ENCODE measurements around the gene SRGAP2. TPM values are rescaled to one million over a fixed set of nuclear protein-coding genes. Genes with fewer than 3 reads are reported as not detected.
"Not testable (repeated sequence)": the region's sequence is repeated elsewhere in the genome, so short reads cannot be mapped to it uniquely, and the experiment has no call there.

SRGAP2 gene
- total RNA-seq, result 77.1 TPM
- long read RNA-seq, partial matches to known transcripts, result 4 of 13 reads
- long read RNA-seq, other reads (novel, unspliced or antisense), result 7 of 13 reads

DNA sequence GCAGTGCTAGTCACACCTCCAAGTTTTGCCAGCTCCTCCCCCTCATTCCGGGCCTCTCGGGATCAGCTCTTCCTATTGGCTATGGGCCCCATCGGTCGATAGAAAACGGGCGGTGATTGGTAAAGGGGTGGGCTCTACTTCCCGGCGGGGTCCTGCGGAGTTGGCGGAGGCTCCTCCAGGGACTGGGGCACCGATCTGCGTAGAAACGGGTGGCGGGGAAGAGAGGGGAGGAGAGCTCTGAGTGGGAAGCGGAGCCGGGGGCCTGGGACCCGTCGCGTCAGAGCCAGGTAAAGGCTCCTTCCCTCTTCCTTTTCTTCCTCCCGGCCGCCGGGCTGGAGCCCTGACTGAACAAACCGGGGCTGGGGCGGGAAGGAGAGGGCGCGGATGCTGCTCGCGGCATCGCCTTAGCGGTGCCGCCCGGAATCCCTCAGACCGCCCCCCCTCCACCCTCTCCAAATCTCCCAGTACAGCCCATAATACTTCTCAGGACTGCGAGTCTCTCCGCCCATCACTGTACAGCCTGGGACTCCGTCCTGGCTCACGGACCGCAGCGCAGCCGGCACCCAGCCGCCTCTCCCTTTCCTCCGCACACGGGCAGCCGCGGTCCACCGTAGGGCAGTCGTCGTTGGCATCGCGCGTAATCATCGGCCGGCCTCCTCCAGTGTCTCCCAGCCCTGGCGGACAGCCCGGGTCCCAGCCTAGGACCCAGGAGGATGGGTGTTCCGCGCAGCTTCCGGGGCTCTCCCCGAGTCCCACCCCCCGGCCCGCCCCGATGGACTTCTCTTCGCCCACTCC lies at the start of gene SRGAP2:
Gene SRGAP2, plus strand, starts transcription at position 178 of the 795 bp plus-strand sequence. CDS start 2,430 bp downstream, outside the sequence.
- peak within 1 kb of the TSS; percentile 75 for H3K27ac ChIP-seq
- intact Hi-C loops (cut with DNase I); H3K4me1 ChIP-seq; H3K36me3 ChIP-seq; H3K9me3 ChIP-seq; H3K27me3 ChIP-seq: not testable (repeated sequence)
- peak within 1 kb of the TSS; percentile 59 for H3K4me3 ChIP-seq
- DNase-seq (peak; percentile 79), ATAC-seq (peak; percentile 33)

DNA sequence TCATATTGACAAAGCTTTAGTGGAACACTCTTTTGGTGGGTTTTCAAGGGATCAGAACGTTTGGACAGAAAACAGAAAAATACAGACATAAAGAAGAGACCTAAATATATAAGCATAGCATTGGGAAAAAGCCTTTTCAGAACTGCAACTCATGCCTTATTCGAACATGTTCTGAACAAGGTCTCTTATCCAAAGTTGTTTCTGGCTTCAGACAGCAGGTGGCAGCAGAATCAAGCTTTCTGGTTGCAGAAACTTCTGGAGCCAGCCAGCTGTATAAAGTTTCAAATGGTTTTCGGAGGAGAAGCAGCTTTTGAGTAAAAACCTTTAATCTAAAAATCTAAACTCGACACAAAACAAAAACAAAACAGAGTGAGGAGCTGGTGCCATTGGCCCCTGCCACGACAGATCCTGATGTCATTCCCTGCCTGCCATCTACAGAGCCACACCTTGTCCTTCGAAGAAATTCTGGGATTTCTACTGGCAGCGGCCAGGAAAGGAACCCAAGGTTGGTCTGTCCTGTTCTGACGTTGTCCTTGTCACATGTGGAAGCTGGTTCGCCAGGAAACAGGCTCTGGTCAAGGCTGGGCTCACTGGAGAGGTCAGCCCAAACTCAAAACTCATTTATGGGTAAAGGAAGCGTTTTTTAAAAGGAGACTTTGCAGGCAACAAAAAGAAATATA lies 35.9 kb upstream of the SRGAP2 start:
- intact Hi-C loops (cut with DNase I), result not testable (repeated sequence)

DNA sequence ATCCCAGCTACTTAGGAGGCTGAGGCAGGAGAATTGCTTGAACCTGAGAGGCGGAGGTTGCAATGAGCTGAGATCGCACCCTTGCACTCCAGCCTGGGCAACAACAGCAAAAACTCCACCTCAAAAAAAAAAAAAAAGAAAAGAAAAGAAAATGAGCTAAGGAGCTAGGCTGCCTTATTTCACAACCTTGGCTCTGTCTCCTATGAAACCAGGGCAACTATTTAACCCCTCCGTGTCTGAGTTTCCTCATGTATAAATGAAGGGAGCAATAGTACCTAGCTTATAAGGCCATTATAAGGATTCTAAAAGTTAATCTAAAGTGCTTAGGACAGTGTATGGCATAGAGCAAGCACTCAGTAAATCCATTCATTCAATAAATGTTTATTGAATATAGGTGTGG lies 33.5 kb upstream of the SRGAP2 start:
- H3K9me3 ChIP-seq; DNase-seq; H3K4me3 ChIP-seq; intact Hi-C loops (cut with DNase I); H3K27ac ChIP-seq; H3K36me3 ChIP-seq; H3K4me1 ChIP-seq; H3K27me3 ChIP-seq: not testable (repeated sequence)
- peak; percentile 24 for ATAC-seq

More for the DNA sequence above, 35.9 kb upstream of the SRGAP2 start:
- not testable (repeated sequence) for H3K4me3 ChIP-seq, H3K4me1 ChIP-seq, H3K9me3 ChIP-seq, H3K36me3 ChIP-seq, H3K27me3 ChIP-seq, DNase-seq, H3K27ac ChIP-seq
- peak; percentile 89 for ATAC-seq
- TF ChIP-seq, protein P1, sequence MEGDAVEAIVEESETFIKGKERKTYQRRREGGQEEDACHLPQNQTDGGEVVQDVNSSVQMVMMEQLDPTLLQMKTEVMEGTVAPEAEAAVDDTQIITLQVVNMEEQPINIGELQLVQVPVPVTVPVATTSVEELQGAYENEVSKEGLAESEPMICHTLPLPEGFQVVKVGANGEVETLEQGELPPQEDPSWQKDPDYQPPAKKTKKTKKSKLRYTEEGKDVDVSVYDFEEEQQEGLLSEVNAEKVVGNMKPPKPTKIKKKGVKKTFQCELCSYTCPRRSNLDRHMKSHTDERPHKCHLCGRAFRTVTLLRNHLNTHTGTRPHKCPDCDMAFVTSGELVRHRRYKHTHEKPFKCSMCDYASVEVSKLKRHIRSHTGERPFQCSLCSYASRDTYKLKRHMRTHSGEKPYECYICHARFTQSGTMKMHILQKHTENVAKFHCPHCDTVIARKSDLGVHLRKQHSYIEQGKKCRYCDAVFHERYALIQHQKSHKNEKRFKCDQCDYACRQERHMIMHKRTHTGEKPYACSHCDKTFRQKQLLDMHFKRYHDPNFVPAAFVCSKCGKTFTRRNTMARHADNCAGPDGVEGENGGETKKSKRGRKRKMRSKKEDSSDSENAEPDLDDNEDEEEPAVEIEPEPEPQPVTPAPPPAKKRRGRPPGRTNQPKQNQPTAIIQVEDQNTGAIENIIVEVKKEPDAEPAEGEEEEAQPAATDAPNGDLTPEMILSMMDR (IDR thresholded peaks at IDR 0.05), result peak; percentile 32

DNA sequence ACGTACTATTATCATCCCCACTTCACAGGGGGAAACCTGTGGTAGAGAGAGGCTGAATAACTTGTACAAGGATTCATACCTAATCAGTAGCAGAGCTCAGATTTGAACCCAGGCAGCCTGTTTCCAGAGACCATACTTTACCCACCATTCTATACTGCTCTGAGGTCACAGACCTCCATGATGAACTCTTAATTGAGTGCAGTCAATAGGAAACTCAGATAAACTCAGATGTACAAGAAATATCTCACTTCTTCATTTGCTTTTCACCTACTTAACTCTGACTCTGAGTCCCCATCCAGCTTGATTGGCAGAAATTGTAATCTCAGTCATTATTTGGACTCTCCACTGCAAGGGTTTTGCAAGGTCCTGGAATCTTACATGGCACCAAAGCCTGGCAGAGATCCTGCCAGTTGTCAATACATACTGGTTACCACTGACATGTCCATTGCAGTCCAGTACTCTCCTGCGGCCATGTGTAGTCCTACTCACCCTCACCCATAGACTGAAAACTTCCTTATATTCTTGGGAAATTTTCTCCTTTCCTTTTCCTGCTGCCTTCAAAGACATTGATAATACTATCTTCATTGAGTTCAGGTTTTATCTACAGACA lies 30.1 kb upstream of the SRGAP2 start:
- H3K36me3 ChIP-seq; intact Hi-C loops (cut with DNase I); H3K27ac ChIP-seq; DNase-seq; H3K27me3 ChIP-seq; ATAC-seq; H3K4me3 ChIP-seq; H3K9me3 ChIP-seq; H3K4me1 ChIP-seq: not testable (repeated sequence)

DNA sequence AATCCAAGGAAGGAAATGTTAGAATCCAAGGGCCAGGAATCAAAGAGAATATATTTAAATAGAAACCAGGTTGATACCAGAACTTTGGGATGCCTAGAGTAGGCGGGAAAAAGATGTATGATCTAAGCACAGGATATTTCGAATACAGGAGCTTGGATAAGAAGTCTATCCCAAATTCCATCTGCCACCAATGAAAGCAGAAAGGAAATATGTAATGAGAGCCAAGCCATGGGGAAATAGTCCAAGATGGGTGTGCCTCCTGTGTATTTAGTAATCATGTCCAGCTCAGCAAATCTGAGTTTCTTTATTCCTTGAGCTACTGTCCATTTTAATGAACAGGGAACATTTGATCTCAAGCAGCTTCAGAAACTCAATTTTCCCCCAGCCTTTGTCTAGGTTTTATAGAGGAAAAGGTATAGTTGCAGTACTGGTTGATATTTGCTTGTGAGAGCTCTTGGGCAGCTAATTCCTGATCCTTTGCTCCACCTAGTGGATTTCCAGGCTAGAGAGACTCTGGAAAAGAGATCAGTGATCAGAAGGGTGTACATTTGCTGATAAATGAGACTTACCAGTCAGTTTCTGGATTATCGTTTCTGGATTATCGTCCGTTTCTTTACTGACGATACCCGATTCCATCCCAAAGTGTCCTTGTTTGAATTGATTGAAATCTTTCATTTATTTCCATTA lies 29.0 kb upstream of the SRGAP2 start:
- ATAC-seq, result peak; percentile 66
- not testable (repeated sequence) for DNase-seq

DNA sequence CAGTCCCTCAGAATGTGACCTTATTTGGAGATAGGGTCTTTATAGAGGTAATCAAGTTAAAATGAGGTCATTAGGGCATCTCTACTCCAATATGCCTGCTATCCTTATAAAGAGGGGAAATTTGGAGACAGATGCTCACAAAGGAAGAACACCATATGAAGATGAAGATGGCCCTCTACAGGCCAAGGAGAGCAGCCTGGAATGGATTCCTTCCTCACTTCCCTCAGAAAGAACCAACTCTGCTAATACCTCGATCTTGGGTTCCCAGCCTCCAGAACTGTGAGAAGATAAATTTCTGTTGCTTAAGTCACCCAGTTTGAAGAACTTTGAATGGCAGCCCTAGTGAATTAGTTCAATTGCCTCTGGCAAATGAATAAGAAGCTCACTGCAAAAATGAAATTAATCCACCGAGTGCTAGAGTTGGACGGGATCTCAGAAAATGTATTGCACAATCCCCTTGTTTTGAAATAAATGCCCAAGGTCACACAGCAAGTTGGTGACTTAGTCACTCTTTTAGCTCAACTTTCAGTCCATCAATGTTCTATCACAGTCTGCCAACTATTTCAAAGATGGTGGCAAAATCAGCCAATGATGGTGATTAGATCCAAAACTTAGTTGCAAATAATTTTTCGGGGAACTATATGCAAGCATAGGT lies 27.8 kb upstream of the SRGAP2 start:
- intact Hi-C loops (cut with DNase I); H3K27ac ChIP-seq; H3K4me3 ChIP-seq; H3K27me3 ChIP-seq; DNase-seq; H3K4me1 ChIP-seq; H3K9me3 ChIP-seq; H3K36me3 ChIP-seq: not testable (repeated sequence)
- ATAC-seq, result peak; percentile 69

More for the DNA sequence above, 29.0 kb upstream of the SRGAP2 start:
- TF ChIP-seq, protein P1 (IDR thresholded peaks at IDR 0.05), result peak; percentile 22
- H3K27ac ChIP-seq; H3K4me3 ChIP-seq; H3K36me3 ChIP-seq; H3K27me3 ChIP-seq; intact Hi-C loops (cut with DNase I); H3K9me3 ChIP-seq; H3K4me1 ChIP-seq: not testable (repeated sequence)

DNA sequence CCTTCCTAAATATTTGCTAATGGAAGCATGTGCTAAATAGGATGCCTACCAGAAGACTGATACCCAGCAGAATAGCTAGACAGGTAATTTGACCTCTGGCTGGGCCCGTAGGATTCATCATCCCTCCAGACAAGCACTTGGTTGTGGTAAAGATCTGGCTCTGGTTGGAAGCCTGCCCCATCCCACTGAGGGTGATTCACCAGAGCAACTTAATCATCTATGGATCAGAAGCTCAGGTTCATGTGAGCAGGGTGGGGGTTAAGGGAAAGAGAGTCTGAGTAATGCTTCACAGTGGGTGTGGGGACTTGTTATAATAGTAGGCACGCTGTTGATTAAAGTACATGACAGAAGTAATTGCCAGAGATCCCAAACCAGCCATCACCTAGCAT lies 27.2 kb upstream of the SRGAP2 start:
- intact Hi-C loops (cut with DNase I); H3K4me3 ChIP-seq; H3K27me3 ChIP-seq; ATAC-seq; H3K27ac ChIP-seq; DNase-seq; H3K36me3 ChIP-seq; H3K9me3 ChIP-seq; H3K4me1 ChIP-seq: not testable (repeated sequence)

DNA sequence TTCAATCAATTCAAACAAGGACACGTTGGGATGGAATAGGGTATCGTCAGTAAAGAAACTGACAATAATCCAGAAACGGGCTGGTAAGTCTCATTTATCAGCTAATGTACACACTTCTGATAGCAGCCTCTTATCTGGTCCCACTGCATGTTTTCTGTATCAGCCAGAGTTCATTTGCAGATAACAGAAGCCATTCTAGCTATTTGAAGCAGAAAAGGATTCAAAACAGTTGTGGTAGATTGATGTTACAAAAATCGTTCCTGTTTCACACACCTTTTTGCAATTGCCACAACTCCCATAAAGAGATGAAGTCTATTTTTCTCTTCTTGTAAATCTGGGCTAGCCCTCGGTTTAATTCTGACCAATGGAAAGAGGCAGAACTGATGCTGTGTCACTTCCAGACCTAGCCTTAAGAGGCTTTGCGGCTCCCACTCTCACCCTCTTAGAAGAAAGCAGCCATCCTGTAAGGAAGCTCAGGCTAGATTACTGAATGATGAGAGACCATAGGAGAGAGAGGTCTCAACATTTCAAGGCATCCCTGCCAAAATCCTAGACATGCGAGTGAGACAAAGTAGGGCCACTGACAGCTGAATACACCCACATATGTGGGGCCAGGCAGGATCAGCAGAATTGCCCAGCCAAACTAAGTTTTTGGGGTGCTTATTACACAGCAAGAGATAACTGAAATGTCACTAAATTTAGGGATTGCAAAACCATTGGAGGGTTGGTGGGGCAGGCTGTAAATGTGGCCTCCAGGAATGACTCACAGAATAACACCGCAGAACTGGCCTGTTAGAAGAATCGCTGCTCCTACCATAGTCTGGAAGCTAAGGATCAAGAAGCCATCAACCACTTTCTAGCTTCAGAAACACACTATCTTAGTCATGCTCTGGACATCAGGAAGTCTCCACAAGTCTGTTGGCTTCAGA lies 25.0 kb upstream of the SRGAP2 start:
- H3K27ac ChIP-seq; intact Hi-C loops (cut with DNase I); H3K27me3 ChIP-seq; DNase-seq; H3K9me3 ChIP-seq; ATAC-seq; H3K36me3 ChIP-seq; H3K4me3 ChIP-seq; H3K4me1 ChIP-seq: not testable (repeated sequence)

DNA sequence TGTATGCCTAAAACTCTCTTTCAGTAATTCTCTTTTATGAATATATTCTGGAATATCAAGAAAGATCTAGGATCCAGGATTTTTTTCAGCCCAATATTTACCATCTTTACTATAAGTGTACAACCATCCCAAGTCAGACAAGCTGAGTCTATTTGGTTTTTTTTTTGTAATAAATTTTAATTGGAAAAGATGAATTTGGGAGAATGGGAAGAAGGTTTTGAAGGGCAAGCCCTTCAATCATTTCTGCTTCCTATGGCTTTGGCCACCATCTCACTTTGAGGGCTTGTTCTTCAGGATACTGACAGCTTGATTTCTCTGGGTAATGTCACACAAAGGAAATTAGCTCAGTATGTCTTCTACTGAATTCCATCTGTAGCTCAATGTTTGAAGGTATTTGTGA lies 23.7 kb upstream of the SRGAP2 start:
- H3K4me3 ChIP-seq; ATAC-seq; H3K4me1 ChIP-seq; H3K27me3 ChIP-seq; H3K9me3 ChIP-seq; DNase-seq; intact Hi-C loops (cut with DNase I); H3K27ac ChIP-seq; H3K36me3 ChIP-seq: not testable (repeated sequence)
